GM18870 (cell line): ENCODE measurements around the gene TMEM233.
"Not testable (repeated sequence)": the region's sequence is repeated elsewhere in the genome, so short reads cannot be mapped to it uniquely, and the experiment has no call there.

Experiments used
- ATAC-seq: cut with Tn5 transposase; IDR thresholded peaks from one replicate; pipeline ENCODE4 v1.9.1; 2021; ENCODE audit warnings: moderate library complexity; ENCODE audit not compliant: unreplicated experiment

The TMEM233 gene

DNA sequence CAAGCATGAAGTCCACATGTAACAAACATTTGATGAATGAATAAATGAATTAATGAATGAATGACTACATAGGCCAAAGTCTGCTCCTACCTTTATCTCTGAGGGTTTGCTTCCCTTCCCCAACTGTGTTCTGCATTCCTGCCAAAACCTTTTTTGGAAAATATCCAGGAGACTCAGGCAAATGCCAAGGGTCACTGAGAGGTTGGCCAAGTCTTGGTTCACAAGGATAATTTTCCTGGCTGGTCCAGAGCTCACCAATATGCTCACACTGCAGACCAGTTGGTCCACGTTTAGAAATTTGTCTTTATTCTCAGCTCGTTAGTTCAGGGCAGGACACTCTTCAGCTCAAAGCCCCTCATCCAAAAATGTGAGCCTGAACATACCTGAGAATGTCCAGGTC is 10.2 kb downstream of the TMEM233 start:
- no peak for ATAC-seq

DNA sequence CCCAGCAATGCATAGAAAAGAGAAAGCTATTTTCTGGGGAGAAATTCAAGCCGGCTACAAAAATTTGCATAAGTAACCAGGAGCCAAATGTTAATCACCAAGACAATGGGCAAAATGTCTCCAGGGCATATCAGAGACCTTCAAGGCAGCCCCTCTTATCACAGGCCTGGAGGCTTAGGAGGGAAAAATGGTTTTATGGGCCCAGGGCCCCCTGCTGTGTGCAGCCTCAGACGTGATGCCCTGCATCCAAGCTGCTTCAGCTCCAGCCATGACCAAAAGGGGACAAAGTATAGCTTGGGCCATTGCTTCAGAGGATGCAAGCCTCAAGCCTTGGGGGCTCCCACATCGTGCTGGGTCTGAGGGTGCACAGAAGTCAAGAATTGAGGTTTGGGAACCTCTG is 15.8 kb downstream of the TMEM233 start:
- ATAC-seq, result no peak

DNA sequence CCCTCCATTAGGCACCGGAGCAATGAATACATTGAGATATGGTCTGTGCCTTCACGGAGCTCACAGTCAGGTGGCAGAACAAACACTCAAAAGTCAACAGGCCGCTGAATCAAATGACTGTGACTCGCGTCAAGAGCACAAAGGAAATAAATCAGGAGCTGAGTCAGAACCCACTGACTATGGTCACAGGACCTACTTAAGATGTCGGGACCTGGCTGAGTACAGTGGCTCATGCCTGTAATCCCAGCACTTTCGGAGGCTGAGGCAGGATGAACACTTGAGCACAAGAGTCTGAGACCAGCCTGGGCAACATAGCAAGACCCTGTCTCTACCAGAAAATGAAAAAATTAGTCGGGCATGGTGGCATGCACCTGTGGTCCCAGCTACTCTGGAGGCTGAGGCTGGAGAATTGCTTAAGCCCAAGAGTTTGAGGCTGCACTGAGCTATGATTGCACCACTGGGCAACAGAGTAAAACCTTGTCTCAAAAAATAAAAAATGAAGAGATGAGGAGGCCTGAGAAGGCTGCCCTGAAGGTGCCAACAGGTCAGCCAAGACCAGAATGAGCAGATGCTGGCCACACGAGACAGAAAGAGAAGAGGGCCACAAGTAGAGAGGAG is 19.9 kb downstream of the TMEM233 start:
- ATAC-seq, result no peak

DNA sequence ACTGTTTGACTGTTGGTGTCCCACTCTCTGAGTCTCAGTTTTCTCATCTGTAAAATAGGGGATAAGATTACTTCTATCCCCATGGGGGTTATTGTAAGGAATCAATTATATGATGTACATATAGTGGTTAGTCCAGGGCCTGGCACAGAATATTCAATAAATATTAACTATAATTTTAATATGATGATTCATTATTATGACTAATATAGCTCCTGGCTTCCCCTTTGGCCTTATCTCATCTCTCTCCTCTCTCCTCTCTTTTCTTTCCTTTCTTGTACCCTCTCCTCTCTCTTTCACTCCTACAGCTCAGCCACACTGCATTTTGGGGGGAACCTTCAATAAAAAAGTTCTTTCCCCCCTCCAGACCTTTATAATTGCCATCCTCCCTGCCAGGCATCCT is 21.1 kb downstream of the TMEM233 start:
- ATAC-seq, result no peak

DNA sequence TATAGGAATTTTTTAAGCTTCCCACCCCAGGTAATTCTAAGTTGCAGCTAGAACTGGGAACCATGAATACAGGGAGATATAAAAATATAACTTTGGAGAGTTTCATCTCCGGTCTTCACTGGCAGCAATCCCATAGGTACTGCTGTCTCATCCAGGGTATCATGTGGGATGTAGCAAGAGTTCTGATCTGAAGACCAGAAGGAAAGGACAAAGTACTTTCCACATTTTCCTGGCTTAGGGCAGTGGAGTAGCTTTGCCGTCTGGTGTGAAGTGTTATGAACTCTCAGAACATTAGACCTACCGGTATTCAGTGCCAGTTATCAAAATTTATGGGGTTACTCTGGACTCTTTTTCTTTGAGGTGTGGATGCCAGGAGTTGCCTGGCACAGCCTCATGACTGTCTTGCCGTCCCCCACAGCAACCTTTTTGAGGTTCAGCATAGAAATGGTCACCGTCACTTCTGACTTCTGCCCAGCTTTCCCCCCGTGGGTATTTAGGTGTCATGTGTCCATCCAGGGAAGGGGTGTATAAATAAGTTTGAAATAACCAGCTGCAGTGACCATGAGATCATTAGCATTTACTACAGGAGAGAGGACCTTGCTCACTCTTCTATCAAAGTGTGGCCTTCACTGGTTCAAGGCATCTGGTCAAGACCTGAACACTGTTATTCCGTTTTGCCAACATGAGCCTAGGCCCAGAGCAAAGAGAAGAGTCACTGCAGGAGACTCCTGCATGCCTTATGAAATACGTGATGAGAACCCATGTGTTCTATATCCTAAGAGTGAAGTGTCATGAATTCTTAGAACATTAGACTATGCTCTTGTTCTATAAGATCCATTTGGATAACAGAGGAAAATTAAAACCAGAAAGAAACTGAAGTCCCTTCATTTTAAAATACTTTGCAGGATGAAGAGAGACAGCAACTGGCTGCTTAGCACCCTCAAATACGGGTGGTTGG is 22.2 kb downstream of the TMEM233 start:
- ATAC-seq, result no peak

DNA sequence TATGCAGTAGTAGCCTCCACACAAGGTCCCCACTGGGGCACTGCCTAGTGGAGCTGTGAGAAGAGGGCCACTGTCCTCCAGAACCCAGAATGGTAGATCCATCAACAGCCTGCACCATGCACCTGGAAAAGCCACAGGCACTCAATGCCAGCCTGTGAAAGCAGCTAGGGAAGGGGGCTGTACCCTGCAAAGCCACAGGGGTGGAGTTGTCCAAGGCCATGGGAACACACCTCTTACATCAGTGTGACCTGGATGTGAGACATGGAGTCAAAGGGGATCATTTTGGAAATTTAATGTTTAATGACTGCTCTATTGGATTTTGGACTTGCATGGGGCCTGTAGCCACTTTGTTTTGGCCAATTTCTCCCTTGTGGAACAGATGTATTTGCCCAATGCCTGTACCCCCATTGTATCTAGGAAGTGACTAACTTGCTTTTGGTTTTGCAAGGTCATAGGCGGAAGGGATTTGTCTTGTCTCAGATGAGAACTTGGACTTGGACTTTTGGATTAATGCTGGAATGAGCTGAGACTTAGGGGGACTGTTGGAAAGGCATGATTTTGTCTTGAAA is 24.8 kb downstream of the TMEM233 start:
- not testable (repeated sequence) for ATAC-seq

DNA sequence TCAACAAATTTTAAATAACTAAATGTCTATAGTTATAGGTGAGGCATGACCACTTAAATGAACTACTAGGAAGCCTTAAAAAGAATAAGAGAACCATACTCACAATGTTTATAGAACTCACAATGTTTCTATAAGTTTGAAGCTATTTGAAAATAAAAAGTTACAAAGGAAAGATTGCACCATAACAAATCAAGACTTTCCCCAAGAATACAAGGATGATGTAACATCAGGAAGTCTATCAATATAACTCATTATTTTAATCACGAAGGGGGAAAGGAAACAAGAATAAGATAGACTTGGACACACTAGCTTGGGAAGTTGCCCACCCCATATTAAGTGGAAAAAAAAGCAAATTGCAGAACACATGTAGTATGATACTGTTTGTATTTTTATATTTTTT is 26.9 kb downstream of the TMEM233 start:
- ATAC-seq, result no peak

DNA sequence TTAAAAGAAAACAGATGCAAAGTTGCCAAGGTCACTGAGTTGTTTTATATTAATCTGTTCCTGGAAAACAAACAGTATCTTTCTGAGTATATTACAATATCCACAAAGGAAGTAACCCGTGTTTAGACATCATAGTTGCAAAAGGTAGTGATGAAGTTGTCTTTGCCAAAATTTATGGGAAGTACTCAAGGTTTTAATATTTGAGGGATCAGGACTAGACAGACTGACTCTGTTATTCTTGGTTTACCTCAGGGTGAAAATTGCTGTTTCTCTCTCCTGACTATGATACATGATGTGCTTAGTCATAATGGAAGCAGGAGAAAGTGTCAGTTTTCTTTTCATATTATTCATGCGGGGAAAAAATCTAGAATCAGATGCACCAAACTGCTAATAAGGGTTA is 28.3 kb downstream of the TMEM233 start:
- no peak for ATAC-seq

DNA sequence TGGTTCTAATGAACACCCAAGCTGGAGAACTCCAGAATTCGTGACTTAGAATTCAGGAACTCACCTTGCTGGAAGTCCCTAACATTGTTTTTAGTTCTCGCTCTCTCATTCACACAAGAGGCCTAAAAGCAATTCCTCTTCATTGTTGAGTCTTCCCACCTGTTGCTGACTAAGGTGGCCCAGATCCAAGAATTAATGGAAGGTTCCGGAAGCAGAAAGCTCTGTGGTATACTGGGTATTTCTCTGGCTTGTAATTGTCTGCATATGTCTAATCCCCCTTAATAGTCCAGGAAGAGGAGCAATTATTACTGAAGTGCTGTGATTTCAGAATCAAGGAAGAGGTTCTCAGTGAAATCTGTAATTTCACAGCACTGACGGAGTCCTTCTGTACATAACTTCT is 31.4 kb downstream of the TMEM233 start:
- ATAC-seq, result no peak

DNA sequence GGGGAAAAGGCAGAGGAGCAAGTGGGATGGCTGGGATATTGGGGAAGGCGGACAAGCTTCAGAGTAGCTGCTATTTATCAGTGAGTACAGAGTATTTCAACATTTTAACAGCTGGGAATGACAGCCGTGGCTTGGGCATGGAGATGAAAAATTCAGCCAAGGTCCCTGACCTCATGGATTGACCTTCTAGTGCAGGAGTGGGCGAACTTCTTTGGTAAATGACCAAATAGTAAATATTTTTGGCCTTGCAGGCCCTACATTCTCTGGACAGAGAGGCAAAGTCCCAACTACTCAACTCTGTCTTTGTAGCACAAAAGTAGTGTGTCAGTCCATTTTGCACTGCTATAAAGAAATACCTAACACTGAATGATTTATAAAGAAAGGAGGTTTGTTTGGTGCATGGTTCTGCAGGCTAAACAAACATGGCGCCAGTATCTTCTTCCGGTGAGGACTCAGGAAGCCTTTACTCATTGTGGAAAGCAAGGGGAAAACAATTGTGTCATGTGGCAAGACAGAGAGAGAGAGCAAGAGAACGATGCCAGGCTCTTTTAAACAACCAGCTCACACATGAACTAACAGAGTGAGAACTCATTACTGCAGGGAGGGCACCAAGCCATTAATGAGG is 33.6 kb downstream of the TMEM233 start:
- ATAC-seq, result no peak

DNA sequence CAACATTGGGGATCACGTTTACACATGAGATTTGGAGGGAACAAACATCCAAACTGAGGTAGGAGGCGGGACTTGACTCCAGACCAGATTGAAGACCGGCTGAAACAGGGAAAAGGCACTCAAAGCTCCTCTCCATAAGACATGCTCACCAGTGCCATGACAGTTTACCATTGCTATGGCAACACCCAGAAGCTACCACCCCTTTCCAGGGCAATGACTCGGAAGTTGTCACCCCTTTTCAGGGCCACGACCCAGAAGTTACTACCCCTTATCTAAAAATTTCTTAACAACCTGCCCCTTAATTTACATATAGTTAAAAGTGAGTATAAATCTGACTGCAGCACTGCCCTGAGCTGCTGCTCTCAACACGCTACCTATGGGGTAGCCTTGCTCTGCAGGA is 34.1 kb downstream of the TMEM233 start:
- no peak for ATAC-seq

DNA sequence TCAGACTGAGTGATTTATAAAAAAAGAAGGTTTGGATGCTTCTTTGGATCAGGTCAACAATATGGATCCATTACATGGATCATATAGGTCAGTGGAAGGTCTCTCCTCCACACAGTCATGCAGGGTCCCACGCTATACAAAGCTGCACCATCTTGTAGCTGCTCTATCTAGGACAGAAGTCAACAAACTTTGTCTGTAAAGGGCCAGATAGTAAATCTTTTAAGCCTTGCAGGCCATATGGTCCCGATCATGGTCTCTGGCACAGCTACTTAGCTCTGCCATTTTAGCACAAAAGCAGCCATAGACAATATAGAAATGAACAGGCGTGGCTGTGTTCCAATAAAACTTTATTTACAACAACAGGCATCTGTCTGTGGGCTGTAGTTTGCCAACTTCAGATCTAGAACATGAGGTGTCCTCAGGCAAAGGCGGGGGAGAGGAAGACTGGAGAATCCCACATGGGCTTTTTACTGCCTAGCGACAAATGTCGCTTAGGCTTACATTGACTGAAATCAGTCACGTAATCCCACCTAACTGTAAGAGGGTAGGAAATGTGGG is 36.7 kb downstream of the TMEM233 start:
- ATAC-seq, result no peak

DNA sequence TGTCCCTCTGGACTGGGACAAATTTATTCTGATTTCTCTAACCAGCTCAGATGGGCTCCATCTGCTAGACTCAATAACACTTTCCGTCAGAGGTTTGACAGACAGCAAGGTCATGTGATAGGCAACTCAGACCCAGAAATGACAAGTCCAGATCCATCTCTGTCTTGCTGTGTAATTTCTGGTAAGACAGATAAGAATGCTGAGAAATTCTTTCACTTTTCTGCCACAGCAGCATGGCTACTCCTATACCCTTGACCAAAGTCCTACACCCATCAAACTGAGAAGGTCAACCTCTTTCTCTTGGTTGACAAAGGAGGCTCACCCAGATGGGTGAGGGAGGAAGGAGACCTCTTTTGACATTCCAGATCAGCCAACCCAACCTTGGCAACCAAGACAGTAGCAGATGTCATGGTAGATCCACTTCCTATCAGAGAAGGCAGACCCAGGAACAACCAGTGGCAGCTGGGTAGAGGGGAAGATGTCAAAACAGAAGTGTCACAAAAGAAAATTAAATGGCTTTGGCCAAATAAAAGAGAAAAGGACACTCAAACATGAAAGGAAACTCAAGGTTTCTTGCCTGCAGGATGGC is 37.5 kb downstream of the TMEM233 start:
- ATAC-seq, result no peak

DNA sequence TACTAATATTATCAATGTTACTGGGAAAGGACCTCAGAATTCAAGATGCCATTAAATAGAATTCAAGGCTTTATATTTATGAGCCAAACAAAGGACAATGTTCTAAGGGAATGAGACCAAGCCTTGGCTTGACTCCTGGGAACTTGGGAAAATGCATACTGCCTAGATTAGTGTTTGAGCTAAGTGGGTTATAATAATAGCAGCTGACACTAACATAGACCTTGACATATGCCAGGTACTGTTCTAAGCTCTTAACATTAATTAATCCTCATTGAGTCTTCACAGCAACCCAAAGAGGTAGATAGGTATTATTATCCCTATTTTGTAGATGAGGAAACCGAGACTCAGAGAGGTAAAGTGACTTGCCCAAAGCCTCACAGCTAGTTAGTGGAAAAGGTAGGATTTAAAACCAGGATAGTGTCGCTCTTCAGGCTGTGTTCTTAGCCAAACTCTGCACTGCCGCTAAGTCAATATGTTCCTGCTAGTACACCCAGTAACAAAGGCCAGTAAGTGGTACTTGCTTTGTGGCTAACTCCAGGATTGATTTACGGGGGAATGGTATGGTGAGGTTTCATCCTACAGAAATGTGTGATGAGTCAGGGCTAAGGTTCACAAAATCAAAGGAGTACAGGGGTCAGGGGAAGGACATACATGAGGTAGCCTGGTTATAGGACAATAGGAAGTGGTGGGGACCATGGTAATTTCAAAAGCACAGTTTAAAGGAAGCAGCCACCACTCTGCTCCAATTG is 38.5 kb downstream of the TMEM233 start:
- no peak for ATAC-seq

DNA sequence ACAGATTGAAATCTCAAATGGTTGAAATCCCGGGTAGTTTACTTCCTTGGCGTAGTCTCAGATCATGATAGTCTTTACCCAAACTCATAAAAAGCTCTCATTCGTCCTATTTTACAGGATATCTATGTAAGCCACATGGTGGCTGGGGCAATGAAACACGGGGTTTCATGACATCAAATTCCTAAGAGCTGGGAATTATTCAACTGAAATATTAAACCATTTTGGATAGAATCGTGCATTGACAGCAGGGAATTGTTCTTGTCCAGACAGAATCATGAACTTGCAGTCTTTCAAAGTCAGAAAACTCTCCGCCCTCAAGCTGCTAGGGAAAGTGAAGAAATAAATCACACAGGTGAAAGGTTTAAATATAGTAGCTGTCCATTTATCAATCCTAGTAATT is 41.2 kb downstream of the TMEM233 start:
- ATAC-seq, result no peak

DNA sequence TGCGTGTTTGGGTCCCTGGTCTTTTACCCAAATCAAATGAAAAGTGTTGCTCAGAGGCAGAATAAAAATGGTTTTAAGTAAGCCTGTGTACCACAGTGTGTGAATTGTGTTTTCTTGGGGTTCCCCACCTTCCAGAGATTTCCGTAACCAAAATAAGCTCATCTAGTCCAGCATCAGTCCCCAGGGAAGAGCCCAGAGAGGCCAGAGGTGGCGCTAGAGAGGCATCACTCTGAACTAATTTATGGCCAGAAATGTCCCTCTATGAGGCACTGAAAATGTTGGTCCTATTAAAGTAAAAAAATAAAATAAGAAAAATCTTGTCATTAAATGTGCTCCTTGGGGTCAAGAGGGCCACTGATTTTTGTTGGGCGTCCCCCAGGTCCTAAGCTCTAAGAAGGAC is 49.4 kb downstream of the TMEM233 start:
- ATAC-seq, result no peak

DNA sequence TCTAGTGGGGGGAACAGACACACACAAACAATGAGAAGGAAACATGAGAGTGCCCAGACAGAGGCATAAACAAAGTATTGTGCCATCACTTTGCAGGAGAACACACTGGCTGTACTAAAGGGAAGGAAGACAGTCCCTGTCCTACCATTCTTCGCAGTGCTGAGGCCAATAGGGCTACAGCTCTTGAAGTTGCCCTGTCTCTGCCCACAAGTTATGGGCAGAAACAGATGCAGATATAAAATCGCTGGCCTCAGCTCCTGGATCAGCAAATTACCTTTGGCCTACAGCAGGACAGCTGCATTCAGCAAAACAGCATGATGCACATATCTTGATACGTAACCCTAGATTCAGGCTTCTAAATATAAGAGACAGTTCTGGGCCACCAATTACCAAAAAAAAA is 51.4 kb downstream of the TMEM233 start:
- no peak for ATAC-seq

DNA sequence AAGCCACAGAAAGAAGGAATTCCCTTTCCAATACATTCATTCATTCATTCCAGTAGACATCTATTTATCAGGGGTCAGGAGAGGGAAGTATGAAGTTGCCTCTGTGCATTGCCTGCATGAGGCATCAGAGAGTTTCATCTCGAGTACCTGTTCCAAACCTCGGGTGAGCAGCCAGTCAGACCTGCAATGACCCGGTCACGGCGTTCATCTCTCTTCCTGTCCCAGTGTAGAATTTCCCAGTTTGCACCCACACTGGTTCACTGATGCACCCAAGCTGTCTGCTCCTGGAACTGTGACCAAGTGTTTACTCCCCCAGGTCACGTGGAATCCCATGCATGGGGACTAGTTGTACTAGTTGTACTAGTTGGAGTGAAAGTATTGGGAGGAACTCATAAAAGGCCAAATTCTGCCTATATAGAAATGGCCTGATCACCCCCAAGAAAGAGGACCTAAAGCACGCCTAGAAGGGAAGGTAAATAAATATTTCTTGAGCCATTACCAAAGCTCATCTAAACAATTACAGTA is 52.0 kb downstream of the TMEM233 start:
- ATAC-seq, result no peak

DNA sequence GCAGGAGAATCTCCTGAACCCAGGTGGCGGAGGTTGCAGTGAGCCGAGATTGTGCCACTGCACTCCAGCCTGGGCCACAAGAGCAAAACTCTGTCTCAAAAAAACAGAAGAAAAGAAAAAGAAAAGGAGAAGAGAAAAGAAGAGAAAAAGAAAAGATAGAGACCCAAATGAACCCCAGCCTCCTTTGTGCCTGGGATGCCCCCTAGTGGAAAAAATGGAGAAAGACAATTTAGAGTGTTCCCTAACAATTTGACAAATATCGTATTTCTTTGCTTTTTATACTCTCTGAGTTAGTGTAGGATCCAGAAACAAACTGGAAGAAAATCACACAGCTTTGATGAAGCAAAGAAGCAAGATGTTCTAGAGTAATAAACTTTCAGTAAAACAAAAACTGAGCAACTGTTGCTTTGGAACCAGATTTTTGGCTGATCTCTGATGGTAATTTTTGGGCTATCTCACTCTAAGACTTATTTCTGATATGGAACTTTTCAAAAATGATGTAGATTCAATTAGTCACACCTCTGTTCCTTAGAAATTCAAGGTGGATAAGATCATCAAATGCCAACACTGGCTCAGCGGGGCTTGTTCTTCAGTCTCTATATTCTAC is 55.7 kb downstream of the TMEM233 start:
- ATAC-seq, result no peak

DNA sequence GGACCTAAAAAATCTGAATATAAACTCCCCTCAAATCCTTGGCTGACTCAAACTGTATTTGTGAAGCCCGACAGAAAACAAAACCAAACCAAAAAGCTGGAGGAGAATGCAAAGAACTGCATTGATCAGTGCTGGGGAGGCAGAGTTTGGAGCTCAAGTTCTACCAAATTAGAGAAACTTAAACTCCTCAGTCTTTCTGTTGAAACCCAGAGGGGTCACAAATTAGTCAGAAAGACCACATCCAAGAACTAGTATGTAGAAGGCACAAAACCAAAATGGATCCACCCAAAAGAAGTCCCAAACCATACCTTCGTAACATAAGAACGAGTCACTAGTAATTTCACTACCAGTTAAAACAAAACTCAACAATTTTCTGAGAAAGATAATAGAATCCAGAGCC is 59.1 kb downstream of the TMEM233 start:
- no peak for ATAC-seq
